HG03095 (cell line): ENCODE measurements around the gene ASIC3.
"Not testable (repeated sequence)": the region's sequence is repeated elsewhere in the genome, so short reads cannot be mapped to it uniquely, and the experiment has no call there.

ENCODE experiments used
- ATAC-seq: cut with Tn5 transposase; IDR thresholded peaks from one replicate; pipeline ENCODE4 v1.9.1; 2021; ENCODE audit warnings: moderate library complexity; ENCODE audit not compliant: unreplicated experiment

Gene ASIC3

DNA sequence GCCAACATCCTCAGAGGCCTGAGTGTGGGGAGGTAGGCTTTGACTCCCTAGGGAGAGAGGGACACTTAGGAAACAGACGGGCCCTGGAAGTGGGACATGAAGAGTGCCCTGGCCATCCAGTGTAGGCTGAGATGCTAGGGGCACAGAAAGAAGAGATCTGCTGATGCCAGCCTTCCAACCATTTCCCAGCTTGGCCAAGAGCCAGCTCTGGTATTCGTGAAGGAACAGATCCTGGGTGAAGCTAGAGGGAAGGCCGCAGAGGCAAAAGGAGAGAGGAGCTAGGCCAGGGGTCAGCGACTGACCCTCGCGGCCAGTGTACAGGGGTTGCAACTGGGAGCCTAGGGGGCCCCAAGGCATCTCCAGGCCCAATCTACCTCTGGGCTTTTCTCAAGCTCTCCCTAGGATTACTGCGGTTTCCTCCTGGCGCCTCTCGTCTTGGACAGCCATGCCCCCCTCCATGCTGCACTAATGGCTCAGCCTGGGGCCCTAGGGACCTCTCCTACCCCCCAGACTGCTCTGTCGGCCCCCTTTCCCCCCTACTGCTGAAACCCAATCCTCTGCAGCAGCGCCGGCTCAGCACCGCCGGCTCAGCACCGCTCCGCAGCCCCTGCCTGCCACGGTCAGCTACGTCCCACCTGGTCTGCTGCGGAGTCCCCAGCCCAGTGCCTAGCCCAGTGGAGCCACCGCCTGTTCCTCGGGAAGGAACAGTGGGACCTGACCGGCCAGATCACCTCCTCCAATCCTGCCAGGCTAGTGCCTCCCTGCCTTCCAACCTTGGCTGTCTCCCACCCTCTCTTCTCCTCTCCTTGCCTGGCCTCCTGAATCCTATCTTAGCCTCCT, at the start of gene ASIC3:
TSS of gene ASIC3 (plus strand) at position 556 of the 840 bp plus-strand sequence. CDS start 355 bp downstream, outside the sequence.
- ATAC-seq: no peak

DNA sequence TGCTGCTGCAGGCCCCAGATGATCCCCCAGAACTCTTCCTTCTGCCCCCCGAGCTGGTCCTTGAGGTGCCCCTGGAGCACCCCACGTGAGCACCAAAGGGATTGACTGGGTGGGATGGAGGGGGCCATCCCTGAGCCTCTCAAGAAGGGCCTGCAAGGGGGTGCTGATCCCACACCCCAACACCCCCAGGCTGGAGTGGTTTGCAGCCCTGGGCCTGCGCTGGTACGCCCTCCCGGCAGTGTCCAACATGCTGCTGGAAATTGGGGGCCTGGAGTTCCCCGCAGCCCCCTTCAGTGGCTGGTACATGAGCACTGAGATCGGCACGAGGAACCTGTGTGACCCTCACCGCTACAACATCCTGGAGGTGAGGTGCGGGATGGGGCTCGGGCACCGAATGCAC, 49.3 kb upstream of the ASIC3 start:
- no peak for ATAC-seq

DNA sequence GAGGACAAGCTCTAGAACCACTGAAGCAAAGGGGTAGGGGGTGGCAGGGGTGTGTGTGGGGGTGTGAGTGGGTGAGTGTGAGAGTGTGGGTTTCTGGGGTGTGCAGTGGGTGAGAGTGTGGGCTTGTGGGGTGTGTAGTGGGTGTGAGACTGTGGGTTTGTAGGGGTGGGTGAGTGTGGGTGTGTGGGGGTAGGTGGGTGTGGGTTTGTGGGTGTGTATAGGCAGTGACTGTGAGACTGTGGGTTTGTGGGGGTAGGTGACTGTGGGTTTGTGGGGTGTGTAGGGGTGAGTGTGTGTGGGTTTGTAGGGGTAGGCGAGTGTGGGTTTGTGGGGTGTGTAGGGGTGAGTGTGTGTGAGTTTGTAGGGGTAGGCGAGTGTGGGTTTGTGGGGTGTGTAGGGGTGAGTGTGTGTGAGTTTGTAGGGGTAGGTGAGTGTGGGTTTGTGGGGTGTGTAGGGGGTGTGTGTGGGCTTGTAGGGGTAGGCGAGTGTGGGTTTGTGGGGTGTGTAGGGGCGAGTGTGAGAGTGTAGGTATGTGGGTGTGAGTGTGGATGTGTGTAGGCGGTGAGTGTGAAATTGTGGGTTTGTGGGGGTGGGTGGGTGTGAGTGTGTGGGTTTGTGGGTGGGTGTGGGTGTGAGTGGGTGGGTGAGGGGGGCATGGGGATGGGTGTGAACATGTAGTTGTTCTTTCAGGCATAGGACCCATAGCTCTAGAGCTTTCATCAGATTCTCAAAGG, 48.7 kb upstream of the ASIC3 start:
- no peak for ATAC-seq

DNA sequence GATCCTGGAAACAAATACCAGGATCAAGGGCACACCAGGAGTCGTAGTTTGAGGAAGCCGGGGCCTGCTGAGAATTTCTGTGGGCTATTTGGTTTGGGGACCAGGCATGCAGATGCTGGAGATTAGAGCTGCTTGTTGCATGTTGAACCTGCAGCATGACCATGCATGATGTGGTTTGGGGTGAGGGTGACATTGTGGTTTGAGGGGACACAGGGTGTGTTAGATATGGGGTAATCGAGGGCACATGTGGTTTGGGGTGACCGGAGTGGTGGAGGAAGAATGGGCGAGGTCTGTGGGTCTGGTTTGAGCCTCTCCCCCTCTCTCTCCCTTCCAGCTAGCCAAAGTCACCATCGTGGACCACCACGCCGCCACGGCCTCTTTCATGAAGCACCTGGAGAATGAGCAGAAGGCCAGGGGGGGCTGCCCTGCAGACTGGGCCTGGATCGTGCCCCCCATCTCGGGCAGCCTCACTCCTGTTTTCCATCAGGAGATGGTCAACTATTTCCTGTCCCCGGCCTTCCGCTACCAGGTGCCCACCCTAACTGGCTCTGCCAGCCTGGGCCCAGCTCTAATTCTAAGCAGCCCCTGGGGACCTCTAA, 47.3 kb upstream of the ASIC3 start:
- no peak for ATAC-seq

DNA sequence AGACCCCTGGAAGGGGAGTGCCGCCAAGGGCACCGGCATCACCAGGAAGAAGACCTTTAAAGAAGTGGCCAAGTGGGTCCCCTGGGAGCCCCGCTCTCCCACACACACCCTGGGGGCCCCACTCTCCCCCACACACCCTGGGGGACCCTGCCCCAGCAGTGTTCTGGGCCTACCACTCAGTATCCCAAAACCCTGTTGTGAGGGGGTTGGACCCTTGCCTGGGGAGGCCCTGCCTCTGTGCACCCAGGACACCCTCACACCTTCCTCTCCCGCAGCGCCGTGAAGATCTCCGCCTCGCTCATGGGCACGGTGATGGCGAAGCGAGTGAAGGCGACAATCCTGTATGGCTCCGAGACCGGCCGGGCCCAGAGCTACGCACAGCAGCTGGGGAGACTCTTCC, 46.8 kb upstream of the ASIC3 start:
- no peak for ATAC-seq

DNA sequence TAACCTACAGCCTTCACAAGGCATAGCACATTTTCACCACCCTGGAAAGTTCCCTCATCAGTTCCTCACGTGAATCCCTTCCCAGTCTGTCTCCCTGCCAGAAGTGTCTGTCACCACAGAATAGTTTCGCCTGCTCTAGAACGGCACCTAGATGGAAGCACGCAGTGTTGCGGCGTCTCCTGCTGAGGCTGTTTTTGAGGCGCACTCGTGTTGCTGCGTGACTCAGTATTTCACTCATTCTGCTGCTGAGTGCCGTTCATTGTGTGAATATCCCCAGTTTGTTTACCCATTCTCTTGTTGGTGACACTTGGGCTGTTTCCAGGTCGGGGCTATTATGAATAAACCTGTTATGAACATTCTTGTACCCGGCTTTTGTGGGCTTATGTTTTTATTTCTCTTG, 44.8 kb upstream of the ASIC3 start:
- ATAC-seq: no peak

DNA sequence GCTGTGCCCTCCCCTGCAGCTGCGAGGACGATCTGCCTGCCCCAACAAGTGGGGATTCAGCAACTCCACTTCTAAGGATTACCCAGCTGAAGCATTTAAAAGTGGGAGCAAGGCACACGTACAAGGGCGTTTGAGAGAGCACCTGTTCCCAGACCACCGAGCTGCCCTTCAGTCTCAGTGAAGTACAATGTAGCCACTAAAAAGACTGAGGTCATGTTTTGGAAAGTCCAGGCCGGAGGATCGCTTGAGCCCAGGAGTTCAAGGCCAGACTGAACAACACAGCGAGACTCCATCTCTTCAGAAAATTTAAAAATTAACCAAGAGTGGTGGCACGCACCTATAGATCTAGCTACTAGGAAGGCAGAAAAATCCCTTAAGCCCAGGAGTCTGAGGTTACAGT, 42.8 kb upstream of the ASIC3 start:
- no peak for ATAC-seq

DNA sequence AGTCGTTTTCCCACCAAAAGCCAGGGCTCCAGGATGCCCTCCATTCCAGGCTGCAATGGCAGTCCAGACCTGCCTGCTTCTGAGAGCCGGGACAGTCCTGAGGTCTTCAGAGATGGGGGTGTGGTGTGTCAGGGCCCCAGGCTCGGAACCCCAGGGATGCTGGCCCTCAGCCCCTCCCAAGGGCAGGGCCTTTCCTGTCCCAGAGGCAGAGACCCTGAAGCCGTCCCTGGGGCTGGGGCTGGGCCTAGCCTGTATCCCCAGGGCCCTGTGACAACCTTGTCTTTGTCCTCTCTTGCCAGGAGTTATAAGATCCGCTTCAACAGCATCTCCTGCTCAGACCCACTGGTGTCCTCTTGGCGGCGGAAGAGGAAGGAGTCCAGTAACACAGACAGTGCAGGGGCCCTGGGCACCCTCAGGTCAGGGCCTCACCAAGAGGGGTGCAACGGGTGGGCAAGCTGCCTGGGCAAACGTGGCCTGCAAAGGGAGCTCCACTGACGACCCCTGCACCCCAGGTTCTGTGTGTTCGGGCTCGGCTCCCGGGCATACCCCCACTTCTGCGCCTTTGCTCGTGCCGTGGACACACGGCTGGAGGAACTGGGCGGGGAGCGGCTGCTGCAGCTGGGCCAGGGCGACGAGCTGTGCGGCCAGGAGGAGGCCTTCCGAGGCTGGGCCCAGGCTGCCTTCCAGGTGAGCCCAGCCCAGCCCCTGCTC, 41.6 kb upstream of the ASIC3 start:
- ATAC-seq: no peak

DNA sequence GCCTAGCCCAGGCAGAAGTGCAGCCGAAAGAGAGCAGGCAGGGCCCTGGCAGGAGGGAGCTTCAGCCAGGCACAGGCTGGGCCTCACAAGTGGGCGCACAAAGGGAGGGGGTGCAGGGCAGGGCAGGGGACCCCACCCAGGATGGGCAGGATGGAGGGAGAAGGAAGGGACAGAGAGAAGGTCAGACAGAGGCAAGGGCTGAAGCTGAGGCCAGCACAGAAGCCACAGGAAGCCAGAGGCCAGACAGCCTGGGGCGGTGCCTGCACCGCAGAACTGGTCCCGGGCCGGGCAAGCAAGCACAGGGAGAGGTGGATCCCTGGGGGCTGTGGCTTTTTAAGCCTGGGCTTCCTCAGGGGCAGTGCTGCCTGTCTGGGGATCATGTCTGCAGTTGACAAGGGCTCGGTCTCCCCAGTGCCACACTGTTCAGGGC, 40.8 kb upstream of the ASIC3 start:
- ATAC-seq: no peak

DNA sequence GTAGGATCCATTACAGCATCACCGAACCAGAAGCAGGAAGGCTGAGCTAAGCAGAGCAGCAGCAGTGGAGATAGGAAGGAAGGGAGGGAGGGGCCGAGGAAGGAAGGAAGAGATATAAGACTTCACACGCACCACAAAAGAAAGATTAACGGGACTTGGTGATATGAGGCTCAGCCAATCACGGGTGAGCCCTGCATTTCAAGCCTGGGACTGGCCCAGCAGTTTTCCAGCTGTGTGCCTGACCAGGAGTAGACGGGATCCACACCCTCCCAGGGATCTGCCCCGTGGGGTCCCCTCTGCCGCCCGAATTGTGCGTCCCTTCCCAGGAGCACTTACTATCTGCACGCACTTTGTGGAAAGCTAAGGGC, 40.2 kb upstream of the ASIC3 start:
- no peak for ATAC-seq

DNA sequence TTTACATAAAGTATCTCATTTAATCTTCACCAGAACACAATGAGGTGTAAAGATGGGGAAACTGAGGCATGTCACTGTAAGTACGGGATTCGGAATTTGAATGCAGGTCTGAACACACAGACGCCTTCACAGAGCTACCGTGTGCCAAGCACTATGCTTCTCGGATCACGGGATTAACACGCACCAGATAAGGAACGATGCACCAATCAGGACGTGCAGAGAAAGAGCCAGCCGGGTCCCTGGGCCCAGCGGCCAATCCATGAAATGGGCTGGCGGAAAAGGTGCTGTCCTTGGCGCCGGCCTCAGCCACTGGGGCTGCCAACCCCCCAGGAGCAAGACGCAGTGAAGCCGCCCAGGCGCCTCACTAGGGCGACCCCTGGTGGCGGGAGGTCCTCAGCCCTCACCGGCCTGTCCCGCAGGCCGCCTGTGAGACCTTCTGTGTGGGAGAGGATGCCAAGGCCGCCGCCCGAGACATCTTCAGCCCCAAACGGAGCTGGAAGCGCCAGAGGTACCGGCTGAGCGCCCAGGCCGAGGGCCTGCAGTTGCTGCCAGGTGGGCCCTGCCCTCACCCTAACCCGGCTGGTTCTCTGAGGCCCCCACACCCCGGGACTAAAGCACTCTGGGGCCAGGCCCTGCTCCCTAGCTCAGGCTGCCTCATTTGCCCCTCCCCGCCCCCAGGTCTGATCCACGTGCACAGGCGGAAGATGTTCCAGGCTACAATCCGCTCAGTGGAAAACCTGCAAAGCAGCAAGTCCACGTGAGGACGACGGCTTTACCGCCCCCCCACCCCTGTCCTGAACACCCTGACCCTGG, 39.6 kb upstream of the ASIC3 start:
- peak; percentile 47 for ATAC-seq

DNA sequence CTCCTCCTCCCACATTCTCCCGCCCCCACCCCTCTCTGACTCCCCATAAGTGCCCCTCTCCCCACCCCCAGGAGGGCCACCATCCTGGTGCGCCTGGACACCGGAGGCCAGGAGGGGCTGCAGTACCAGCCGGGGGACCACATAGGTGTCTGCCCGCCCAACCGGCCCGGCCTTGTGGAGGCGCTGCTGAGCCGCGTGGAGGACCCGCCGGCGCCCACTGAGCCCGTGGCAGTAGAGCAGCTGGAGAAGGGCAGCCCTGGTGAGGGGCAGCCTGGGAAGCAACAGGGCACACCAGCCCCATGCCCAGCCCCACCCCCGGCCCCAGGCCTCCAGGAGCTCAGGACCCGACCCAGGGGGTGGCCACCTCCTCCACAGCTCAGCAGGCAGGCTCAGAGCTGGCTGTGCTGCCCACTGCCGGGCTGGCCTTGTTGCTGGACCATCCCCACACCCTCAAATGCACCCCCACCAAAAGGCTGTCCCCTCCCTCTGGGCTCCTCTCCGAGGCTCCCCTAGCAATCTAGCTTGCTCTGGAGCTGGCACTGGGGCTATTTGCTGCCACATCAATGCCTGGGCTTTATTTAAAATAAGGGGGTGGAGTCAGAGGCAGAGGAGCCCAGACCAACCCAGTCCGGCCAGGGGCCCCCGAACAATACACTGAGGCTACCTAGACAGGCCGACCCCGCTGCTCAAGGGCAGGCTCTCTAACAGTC, 38.8 kb upstream of the ASIC3 start:
- no peak for ATAC-seq

DNA sequence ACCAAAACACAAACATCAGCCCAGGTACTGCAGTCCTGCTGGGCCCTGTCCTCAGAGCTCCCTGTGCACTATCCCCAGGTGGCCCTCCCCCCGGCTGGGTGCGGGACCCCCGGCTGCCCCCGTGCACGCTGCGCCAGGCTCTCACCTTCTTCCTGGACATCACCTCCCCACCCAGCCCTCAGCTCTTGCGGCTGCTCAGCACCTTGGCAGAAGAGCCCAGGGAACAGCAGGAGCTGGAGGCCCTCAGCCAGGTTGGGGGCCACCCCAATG, 38.4 kb upstream of the ASIC3 start:
- ATAC-seq: no peak

DNA sequence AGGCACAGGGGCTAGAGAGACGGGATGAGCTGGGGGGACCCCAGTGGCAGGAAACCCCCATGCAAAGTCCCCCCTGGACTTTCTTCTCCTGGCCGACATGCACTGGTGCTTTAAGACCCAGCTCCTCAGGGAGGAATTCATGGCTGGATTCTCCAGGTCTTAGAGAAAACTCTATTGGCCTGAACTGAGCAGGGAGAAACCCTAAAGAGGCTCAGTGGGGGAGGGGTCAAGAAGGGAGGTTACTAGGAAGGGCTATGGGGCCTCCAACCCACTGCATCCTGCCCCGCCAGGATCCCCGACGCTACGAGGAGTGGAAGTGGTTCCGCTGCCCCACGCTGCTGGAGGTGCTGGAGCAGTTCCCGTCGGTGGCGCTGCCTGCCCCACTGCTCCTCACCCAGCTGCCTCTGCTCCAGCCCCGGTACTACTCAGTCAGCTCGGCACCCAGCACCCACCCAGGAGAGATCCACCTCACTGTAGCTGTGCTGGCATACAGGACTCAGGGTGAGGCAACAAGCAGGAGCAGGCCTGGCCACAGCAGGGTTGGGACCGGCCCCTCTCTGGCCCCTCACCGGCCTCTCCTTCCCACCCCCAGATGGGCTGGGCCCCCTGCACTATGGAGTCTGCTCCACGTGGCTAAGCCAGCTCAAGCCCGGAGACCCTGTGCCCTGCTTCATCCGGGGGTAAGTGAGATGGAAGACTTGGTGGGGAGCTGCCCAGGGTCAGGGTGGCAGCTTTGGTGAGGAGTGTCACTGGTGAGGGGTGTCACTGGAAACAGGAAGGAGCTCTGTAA, 37.8 kb upstream of the ASIC3 start:
- ATAC-seq: no peak

DNA sequence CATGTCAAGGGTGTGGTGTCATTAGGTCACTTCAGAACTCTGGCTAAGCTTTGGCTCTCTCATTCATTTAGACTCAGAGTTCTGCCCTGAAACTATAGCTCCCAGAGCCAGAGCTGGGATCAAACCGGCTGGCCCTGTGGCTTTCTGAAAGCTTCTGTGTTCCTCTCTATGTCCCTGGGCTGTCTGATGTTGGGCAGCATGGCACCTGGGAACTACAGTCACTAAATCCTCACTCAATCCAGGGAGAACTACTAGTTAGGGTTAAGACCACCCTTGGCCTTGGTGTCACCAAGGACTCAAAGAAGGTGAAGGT, 37.3 kb upstream of the ASIC3 start:
- no peak for ATAC-seq

DNA sequence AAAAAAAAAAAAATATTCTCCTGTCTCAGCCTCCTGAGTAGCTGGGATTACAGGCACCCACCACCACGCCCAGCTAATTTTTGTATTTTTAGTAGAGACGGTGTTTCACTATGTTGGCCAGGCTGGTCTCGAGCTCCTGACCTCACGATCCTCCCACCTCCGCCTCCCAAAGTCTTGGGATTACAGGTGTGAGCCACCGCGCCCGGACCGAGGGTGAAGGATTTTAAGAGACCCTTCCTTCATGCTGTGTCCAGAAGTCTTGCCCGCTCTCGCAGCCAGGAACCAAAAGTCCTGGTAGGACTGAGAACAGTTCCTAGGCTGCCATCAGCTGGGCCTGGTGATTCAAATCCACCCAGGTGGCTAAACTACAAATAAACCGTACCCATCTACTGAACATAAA, 36.7 kb upstream of the ASIC3 start:
- ATAC-seq: not testable (repeated sequence)

DNA sequence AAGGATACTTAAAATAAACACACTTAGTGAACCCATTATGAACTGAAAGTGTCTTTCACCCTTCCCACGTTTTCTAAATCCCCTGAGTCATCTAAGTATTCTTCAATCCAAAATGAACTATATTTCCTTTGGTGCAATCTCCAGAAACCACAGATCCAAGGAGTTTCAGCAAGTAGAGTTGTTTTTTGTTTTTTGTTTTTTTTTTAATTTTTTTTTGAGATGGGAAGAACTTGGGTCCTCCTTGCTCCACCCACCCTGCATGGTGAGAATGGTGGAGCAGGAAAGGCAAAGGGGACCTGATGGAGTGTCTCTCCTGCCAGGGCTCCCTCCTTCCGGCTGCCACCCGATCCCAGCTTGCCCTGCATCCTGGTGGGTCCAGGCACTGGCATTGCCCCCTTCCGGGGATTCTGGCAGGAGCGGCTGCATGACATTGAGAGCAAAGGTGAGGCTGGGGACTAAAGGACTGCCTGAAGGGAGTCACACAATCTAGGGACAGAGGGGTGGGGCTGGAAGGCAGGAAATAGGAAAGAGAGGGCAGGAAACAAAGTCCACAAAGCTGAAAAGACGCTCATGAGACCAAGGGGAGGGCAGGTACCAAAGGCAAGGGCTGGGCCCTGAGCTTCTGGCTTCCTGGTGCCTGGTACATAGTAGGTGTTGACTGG, 36.2 kb upstream of the ASIC3 start:
- ATAC-seq: no peak

DNA sequence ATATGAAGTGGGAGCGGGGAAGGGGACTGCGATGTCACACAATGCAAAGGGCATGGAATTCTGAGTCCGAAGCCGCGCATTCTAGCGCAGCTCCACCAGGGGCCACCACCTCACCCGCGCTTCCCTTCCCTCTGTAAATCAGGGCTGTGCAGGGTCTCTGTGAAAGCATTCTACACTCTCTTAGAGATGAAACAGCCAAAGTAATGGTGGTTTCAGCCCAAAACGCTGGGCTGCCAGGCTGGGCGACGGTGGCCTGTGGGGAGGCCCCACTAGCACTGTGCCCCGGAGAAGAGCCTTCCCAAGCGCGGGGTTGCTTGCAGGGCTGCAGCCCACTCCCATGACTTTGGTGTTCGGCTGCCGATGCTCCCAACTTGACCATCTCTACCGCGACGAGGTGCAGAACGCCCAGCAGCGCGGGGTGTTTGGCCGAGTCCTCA, 35.4 kb upstream of the ASIC3 start:
- no peak for ATAC-seq

DNA sequence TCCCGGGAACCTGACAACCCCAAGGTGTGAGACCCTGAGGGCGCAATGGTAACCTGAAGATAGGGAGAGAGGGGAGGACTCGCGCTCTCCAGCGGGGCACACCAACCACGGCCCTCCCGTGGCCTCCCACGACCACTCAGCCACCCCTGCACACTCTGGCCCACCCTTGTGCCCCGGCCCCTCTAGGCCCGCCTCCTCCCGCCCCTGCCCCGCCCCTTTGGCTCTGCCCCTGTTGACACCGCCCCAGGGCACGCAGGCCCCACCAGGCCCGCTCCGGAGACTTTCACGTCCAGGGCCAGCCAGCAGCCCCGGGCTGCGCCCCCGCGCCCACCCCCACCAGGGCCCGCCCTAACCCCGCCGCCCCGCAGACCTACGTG, 35.0 kb upstream of the ASIC3 start:
- no peak for ATAC-seq
